Measurements from ENCODE around the gene EPSTI1.

The EPSTI1 gene

GRCh38 chr13:42969565-42970172 is 22.4 kb downstream of the EPSTI1 start:
- peak; percentile 92 for DNase-seq

- no peak for DNase-seq
These were observed 23.1 kb downstream of the EPSTI1 start for GRCh38 chr13:42968906-42969305.

DNA sequence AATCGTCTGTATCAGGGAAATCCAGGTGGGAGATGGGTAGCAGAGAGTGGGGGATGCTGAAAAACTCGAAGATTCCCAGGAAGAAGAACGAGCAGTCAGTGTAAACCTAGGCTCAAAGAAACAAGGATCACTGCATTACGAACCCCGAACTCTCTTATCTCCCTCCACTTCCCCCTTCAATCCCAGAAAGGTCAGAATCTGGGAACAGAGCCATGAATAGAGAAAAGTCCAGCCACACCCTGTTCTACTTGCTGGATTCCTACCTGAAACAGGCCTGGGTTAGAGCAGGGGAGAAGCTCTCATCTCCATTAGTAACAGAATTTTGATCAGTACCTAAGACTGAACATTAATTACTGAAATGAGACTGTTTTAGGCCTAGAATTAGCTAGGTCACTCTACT is 24.4 kb downstream of the EPSTI1 start:
- no peak for DNase-seq

DNA sequence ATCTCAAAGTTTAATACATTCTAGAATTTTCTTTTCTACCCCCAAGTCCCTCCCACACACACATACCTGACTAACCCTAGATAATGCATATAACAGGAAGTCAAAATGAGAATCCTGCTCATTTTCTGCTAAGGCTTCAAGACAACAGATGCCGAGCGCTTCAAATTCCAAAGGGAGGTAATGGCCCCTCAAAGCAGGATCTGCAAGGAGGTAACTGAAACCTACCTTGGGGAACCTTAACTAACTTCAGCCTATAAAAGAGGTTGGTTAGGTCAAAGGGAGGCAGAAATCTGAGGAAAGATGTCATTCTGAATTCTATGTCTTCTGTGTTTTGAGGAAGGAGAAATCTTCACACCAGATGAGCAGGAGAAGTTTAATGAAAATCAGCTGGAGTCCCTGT is 26.8 kb downstream of the EPSTI1 start:
- no peak for DNase-seq

GRCh38 chr13:42964761-42965161 is 27.3 kb downstream of the EPSTI1 start:
- DNase-seq: no peak

DNA sequence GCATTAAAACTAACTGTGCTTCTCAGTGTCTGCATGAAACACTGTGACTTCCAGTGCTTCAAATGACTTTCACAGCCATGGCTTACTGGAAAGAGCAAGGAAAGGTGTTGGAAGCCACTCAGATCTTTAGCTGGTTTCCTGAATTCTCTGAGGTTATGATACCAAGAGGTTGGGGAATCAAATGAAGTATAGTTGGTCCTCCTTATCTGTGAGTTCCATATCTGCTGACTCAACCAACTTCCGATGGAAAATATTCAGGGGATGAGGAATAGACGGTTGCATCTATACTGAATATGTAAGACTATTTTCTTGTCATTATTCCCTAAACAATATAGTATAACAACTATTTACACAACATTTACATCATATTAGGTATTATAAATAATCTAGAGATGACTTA is 32.4 kb downstream of the EPSTI1 start:
- no peak for DNase-seq

DNA sequence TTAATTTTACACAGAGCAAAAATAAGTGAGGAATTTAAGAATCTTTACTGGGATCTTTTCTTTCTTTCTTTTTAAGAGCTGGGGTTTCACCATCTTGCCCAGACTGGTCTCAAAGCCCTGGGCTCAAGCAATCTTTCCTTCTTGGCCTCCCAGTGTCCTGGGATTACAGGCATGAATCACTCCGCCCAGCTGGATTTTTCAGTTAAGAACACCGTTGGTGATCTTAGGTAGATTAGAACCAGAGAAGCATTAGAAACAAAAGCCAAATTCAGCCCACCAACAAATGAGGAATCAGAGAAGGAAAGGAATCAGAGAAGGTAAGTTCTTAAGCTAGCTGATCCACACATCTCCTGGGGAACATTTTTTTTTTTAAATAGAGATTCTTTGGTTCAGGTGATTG is 34.2 kb downstream of the EPSTI1 start:
- peak; percentile 33 for DNase-seq

- DNase-seq: peak; percentile 53
These were observed 41.9 kb downstream of the EPSTI1 start for GRCh38 chr13:42950181-42950580.

DNA sequence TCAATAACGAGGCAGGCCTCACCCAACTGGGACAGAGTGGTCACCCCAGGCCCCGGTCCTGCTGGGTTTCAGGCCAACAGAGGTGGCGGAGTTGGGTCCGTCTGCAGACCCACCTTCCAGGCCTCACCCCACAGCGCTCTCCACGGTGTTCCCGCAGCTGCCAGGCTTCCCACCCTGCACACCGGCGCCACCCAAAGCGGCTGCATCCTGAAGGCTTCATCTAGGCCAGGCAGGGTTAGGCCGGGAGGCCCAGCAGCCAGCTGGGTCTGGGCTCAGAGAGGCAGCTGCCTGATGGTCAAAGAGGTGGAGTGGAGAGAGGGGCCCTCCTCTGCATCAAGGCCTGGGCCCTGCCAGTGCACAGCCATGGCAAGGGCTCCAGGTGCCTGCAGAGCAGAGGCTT is 44.1 kb downstream of the EPSTI1 start:
- DNase-seq: no peak

GRCh38 chr13:42946927-42947326 is 45.1 kb downstream of the EPSTI1 start:
- no peak for DNase-seq

GRCh38 chr13:42929886-42930535 is 62.0 kb downstream of the EPSTI1 start:
- no peak for DNase-seq

GRCh38 chr13:42926555-42926954 is 65.5 kb downstream of the EPSTI1 start:
- DNase-seq: no peak

DNA sequence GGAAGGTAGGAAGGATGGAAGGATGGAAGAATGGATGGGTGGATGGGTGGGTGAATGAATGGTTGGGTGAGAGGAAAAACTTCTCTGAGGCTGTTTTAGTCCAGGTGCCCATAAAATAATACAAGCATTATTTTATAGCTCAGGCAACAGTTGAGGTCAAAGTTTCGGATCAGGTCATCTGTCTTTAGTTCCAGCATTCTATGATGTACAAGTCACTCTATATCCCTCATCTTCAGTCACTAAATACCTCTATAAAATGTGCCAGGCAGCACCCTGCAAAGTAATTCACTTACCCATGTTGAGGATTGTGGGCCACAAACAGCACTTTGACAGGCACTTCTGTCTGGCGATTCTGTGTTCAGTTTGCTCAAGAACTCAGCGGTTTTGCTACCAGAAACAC is 66.0 kb downstream of the EPSTI1 start:
- DNase-seq: no peak

DNA sequence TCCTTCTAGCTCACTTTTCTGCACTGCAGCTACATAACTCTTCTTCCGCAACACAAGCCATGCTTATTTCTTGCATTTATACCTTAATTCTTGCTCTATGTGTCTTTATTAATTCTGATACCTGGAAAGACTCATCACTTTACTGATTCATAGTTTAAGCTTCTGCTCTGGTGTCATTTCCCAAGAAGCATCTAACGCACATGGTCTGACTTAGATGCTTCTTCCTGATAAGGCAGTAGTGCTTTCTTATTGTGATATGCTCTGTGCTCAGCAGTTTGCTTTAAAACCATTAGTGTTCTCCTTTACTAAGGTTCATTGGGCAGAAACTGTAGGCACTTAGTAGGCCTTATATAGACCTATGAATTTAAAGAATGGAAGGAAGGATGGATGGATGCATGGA is 66.4 kb downstream of the EPSTI1 start:
- no peak for DNase-seq

DNA sequence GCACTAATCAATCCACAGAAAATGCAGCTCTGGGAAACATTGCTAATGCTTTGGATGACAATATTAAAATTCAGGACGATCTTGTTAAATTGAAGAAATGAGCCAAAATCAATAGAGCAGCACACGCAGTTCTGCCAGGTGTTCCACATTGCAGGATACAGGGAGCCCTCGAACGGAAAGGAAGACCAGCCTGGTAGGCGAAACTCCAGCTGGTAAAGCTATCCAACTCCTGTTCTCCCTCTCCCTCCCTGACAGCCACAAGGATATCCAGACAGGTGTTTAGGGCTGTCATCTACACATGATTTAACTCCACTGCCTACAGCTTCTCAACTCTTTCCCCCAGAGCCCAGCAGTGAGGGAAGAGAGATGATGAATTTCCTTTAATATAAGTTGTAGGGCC is 67.7 kb downstream of the EPSTI1 start:
- peak; percentile 5 for DNase-seq

DNA sequence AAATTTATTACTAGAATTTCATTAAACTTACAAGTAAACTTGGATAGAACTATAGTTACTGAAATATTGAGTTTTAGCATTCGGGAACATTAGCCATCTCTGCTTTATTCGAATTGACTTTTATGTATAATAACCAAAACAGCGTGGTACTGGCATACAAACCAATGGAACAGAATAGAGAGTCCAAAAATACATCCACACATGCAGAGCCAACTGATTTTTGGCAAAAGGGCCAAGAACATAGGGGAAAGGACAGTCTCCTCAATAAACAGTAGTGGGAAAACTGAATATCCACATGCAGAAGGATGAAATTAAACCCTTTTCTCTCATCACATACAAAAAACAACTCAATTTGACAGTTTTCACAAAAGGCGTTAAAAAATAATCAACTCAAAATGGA is 84.3 kb downstream of the EPSTI1 start:
- no peak for DNase-seq

DNA sequence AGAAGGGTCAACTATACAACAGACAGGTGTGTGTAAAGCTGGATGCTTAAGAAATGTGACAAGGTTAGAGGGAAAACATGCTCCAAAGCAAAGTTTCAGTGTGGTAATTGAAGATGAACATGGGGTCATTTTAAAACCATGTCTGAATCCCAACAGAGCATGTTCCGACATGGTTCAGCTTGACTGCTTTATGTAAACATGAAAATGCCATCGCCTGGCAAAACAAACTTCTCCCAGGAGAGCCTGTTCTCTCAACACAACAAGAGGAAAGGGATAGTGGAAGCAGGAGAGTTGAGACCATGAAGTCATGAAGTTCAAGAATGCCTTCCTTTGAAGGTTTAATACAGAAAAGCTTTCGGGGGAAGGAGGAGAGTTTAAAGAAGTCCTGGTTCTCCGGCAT is 85.8 kb downstream of the EPSTI1 start:
- no peak for DNase-seq

GRCh38 chr13:42905579-42905978 is 86.5 kb downstream of the EPSTI1 start:
- no peak for DNase-seq

GRCh38 chr13:42899266-42899665 is 92.8 kb downstream of the EPSTI1 start:
- DNase-seq: no peak

GRCh38 chr13:42895776-42896175 is 96.3 kb downstream of the EPSTI1 start:
- DNase-seq: no peak

GRCh38 chr13:42894765-42895243 is 97.2 kb downstream of the EPSTI1 start:
- DNase-seq: no peak

GRCh38 chr13:42893214-42893671 is 98.8 kb downstream of the EPSTI1 start:
- DNase-seq: no peak

DNA sequence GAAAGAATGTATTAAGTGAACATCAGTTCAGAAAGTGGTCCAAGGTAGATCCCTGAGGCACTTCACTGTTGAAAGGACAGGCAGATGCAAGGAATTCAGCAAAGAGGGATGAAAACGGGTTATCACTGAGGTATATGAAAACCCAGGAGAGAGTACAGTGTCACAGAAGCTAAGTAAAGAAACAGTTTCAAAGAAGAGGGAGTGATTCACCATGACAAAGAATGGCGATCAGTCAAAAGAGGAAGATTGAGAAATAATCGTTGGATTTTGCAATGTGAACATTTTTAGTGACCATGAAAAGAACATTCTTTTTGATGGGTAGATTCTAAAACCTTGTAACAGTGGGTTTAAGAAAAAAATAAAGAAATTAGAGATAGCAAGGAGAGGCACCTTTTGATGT is 99.3 kb downstream of the EPSTI1 start:
- no peak for DNase-seq

DNA sequence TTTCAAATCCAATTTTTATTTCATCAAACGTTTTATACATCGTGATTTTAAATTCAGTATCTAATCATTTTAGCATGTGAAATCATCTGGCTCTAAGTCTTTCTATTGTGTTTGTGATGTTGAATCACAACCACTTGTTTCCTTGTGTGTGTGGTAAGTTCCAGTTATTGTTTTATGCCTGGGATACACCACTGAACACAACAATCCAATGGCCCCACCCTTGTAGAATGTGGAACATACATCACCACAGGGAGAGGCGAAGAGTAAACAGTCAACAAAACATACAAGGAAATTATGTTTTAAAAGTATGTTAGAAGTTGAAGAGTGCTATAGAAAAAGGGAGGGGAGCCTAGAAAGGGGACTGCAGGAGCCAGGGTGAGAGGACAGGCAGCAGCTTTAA is 100.5 kb downstream of the EPSTI1 start:
- no peak for DNase-seq

- no peak for DNase-seq
These were observed 106.7 kb downstream of the EPSTI1 start for GRCh38 chr13:42885325-42885724.
